Choroid plexus epithelial cell (primary cell): ENCODE measurements around the gene GNAL.

Experiments
- DNase-seq: peaks from one replicate; pipeline ENCODE4 v3.0.0-alpha.2; 2010; ENCODE audit warnings: low read depth
- H3K4me3 ChIP-seq: 2 replicates; pipeline ENCODE4 v1.5.1; 2011; ENCODE audit warnings: low read depth, mild to moderate bottlenecking, control low read depth, low read length, moderate library complexity
- TF ChIP-seq, protein P1 (sequence below): conservative IDR thresholded peaks from 2 replicates; pipeline ENCODE4 v1.5.1; 2011; ENCODE audit warnings: low read depth, mild to moderate bottlenecking, control low read depth, inconsistent platforms, low read length, moderate library complexity

GNAL gene

DNA sequence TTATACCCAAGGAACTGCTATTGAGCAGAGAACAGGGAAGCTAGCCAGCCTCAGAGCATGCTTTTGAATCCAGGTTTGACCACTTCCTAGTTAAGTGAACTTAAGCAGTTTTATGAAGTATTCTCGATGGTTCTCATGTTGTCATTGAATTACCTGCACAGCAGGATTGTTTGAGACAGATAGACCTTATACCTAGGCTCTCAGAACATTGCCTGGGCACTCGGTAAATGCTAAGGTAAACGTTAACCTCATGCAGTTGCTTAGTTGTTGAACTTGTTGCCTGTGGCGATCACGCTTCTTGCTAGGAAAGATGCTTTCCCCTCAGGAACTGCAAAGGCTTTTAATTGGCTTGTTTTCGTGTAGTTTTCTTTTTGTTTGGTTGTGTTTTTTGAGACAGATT is 128.2 kb downstream of the GNAL start:
- no peak for DNase-seq
- TF ChIP-seq, protein P1, sequence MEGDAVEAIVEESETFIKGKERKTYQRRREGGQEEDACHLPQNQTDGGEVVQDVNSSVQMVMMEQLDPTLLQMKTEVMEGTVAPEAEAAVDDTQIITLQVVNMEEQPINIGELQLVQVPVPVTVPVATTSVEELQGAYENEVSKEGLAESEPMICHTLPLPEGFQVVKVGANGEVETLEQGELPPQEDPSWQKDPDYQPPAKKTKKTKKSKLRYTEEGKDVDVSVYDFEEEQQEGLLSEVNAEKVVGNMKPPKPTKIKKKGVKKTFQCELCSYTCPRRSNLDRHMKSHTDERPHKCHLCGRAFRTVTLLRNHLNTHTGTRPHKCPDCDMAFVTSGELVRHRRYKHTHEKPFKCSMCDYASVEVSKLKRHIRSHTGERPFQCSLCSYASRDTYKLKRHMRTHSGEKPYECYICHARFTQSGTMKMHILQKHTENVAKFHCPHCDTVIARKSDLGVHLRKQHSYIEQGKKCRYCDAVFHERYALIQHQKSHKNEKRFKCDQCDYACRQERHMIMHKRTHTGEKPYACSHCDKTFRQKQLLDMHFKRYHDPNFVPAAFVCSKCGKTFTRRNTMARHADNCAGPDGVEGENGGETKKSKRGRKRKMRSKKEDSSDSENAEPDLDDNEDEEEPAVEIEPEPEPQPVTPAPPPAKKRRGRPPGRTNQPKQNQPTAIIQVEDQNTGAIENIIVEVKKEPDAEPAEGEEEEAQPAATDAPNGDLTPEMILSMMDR: no peak

GRCh38 chr18:11818486-11819203 is 129.6 kb downstream of the GNAL start:
- TF ChIP-seq, protein P1: no peak
- H3K4me3 ChIP-seq: no peak overlapping the region
- no peak for DNase-seq

More for the DNA sequence above, 128.2 kb downstream of the GNAL start:
- no peak overlapping the region for H3K4me3 ChIP-seq

DNA sequence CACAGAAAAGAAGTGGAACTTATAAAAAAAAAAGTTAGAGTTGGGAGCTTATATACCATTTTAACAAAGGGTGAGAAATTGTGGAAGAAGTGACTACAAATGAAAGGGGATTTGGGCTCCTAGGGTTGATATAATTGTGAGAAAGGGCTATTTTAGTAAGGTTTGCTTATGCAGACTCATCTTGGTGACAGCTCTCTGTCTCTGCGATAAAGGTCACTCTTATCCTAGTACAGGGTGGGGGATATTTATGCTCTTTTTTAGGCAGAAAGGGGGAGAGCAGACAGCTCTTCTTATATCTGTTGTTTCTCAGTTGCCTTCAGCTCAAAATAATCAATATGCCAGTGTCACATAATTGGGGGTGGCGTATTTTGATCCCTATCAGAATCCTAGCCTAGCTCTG is 130.9 kb downstream of the GNAL start:
- TF ChIP-seq, protein P1: no peak
- H3K4me3 ChIP-seq: no peak overlapping the region
- no peak for DNase-seq

GRCh38 chr18:11820697-11821096 is 131.6 kb downstream of the GNAL start:
- H3K4me3 ChIP-seq: no peak overlapping the region
- DNase-seq: no peak
- TF ChIP-seq, protein P1: no peak

DNA sequence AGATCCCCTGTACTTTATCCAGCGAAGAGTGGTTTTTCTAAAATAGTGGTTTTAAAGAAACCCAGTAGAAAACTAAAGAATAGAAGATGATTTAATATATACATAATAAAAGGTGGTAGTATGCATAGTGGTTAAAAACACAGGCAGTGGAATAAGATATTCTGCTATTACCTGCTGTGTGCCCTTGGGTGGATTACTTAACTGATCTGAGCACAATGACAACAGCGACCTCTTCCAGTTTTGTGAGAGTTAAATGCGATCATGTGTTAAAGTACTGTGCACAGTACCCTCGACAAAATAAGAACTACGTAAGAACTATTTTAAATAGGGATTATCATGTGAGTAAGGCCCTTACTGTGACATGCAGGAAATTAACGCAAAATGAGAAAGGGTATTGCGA is 132.1 kb downstream of the GNAL start:
- no peak for DNase-seq
- TF ChIP-seq, protein P1: no peak
- no peak overlapping the region for H3K4me3 ChIP-seq

DNA sequence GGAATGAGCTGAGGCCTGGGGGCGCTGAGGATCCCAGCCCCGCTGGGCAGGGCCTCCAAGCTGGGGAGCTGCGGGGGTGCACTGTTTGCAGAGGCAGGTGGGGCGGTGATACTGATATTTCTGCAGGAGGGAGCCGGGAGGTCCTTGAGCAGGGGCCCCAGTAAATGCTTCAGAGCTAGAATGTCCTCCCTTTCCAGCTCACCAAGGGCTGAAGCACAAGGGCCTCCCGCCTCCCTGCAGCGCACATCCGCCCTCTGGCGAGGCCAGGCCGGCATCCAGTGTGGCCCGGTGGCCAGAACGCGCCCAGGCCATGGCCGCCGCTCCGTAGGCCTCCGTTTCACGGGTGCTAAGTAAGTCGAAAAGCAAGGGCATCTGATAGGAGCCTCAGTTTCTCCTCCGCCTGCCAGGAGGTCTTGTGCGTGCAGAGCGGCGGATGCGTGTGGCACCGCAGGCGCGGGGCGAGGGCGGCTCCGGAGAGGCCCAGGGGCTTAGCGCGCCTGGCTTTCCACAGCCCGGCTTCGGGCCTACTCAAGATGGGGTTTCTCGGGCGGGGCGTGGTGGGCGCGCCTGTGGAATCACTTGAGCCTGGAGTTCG is 132.7 kb downstream of the GNAL start:
- DNase-seq: no peak
- no peak overlapping the region for H3K4me3 ChIP-seq
- TF ChIP-seq, protein P1: no peak

DNA sequence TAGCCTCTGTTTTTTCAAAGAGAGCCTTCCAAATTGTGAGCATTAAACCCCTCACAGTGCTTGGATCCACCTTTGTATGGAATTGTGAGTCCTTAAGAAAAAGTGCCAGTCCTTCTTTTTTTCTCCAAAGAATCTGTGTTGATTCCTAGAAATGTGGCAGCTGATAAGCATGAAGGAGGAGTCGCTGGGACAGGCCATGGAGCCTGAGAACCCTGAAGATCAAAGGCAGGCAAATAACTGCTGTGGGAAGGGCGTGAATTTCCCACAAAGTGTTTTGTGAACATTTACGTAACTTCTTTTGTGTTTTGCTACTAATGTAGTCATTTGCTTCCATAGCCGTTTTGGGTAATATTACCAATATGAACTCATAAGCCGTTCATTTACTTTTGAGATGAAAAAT is 134.5 kb downstream of the GNAL start:
- no peak overlapping the region for H3K4me3 ChIP-seq
- TF ChIP-seq, protein P1: no peak
- DNase-seq: no peak
